Posterior cingulate gyrus (tissue), 11 donors: ENCODE results near the gene GADD45A.
A peak's percentile ranks its signal among the peaks of the same experiment; 100 is the strongest.
"Not testable (repeated sequence)": the region's sequence is repeated elsewhere in the genome, so short reads cannot be mapped to it uniquely, and the experiment has no call there.

Experiments used
- DNase-seq, 10 donors: peaks; one replicate each; pipeline versions ENCODE4 v3.0.0 to v3.0.0-alpha.2; 2020 to 2021; ENCODE audit warnings: mixed read lengths in 3 of 10
- intact Hi-C: fragments of 100-400 bp; cut with DNase I; formaldehyde crosslinking; loops from one replicate; pipeline ENCODE4 v1.15.1; 2023

The GADD45A gene

GRCh38 chr1:67716800-67717199, 31.8 kb downstream of the GADD45A start:
- no peak for DNase-seq
- intact Hi-C loops = no loop called here

GRCh38 chr1:67717876-67718275, 32.9 kb downstream of the GADD45A start:
- no peak for DNase-seq
- intact Hi-C loops = no loop called here

DNA sequence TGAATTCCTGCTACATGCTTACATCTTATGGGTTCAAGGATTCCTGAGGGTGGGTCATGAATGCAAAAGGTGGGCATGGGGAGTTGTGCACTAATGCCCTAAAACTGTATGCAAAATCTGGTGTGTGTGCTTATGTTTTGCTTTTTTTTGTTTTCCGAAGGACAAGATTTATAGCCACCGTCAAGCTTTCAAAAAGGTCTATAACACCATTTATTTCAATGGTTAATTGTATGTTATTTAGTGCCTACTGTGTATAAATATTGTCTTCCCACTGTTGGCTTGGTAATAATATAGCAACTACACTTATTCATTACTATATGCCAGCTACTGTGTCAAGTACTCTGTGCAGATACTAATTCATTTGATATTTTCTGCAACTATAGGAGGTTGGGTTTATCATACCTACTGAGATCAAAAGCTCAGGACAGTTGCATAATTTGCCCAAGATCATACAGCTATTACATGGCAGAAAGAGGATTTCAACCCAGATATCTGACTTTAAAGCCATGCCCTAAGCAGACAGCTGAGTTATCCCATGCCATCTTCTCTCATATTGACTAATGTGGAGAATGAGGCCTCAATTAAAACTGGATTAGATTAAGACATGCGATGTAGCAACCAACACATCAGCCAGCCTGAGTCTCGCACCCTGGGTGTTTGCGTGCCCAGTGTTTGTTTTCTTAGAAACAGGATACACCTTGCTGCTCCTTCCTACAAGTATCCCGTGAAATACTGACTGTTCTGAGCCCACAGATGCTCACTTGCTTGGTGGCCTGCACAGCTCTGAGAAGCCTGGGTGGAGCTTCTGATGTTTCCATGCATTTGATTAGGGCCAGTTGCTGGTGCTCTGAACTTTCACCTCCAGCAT, 34.6 kb downstream of the GADD45A start:
- intact Hi-C loops = no loop called here
- no peak for DNase-seq

DNA sequence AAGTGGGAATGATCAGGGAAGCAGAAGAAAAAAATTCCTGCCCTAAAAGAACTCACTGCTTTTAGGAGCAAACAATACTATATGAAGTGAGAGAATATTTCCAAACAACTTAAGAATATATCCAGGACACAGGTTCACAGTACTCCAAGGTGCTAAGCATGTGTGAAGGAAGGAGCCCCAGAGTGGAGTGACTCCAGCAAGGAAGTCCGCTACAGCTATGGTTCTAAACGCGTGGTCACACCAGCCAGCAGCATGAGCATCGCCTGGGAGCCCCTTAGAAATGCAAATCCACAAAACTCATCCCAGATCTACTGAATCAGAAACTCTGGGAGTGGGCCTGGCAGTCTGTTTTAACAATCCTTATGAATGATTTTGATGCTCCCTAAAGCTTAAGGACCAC, 36.1 kb downstream of the GADD45A start:
- DNase-seq = no peak
- intact Hi-C loops = no loop called here

GRCh38 chr1:67721650-67722291, 36.8 kb downstream of the GADD45A start:
- no peak for DNase-seq

GRCh38 chr1:67722292-67722944, 37.4 kb downstream of the GADD45A start:
- intact Hi-C loops = no loop called here
- no peak for DNase-seq

More at GRCh38 chr1:67721650-67722291, 36.8 kb downstream of the GADD45A start:
- intact Hi-C loops = no loop called here

DNA sequence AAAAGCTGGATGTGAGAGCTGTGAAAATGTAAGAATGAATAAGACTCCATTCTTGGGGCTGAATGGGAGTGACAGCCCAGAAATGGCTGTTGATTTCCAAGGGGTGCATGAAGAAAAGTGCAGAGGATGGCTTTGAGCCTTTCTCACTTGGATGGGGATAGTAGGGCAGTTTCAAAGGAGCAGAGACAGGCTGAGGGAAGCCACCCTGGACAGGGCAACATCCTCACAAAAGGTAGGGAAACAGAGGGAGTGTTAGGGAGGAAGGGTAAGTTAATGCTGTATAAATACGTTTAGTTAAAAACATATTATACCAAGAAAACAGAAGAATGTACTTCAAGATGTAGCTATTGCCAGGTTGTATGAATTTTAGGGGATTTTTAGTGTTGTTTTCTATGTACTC, 38.1 kb downstream of the GADD45A start:
- no peak for DNase-seq
- intact Hi-C loops = no loop called here

GRCh38 chr1:67723620-67724019, 38.6 kb downstream of the GADD45A start:
- intact Hi-C loops = no loop called here
- DNase-seq = no peak

DNA sequence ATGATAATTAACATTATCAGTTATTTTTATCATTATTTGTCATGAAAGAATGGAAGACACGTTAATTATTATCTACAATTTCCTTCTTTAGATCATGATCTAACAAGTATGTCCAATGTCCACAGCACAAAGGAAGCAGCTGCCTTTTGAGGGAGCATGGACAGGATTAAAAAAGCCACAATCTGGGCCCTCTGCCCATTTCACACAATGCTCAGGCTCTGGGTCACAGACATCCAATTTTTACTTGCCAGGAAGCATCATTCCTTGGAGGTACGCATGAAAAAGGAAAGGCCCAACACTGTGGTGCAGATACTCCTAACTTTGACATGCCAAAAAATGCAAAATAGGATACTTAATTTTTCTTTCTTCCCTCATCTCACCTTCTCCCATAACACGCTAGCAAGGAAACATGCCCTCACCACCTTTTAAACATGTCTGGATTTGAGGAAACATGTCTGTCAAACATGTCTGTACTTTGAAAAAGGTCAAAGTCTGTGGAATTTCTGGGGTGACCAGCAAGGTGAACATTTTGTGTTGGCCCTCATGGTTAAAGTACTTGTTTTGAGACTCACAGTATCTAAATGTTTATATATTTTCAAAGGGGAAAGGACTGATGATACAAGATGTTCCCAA, 40.0 kb downstream of the GADD45A start:
- DNase-seq = no peak
- intact Hi-C loops = no loop called here

GRCh38 chr1:67726224-67726623, 41.2 kb downstream of the GADD45A start:
- no peak for DNase-seq
- intact Hi-C loops = no loop called here

DNA sequence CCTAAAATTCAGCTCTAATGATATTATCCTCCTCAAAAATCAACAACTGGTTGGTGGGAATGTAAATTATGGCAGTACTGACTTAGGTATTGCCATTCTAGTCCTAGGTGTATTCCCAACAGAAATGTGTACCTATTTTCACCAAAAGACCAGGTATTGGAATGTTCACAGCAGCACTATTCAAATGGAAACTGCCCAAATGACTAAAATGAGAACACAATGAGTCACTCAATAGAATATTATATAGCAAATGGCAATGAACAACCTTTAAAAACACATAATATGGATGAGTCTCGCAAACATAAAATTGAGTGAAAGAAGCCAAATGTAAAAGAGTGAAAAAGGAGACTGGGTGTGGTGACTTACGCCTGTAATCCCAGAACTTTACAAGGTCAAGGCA, 44.9 kb downstream of the GADD45A start:
- intact Hi-C loops = no loop called here
- DNase-seq = no peak

GRCh38 chr1:67730312-67730711, 45.3 kb downstream of the GADD45A start:
- intact Hi-C loops, DNase-seq: not testable (repeated sequence)

GRCh38 chr1:67731322-67731721, 46.3 kb downstream of the GADD45A start:
- DNase-seq = no peak
- intact Hi-C loops = no loop called here

DNA sequence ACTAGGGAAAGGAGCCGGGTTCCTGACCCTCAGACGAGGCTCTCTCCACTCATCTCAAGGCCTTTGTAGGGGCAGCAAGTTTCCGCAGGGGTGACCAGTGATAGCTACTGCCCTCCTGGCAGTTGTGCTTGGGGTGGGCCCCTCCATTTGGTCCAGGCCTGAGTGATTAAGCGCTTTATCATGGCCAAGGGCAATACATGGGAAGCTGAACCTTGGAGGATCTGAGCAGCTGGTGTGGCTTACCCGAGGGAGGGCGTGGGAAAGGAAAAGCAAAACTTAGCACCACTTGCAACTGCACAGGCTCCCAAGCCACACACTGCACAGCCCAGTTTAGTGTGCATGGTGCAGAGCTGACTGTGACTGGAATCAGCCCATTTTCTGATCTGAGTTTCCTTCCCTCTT, 47.8 kb downstream of the GADD45A start:
- DNase-seq = no peak
- intact Hi-C loops = no loop called here

GRCh38 chr1:67733681-67734322, 48.8 kb downstream of the GADD45A start:
- intact Hi-C loops = no loop called here
- DNase-seq = no peak

DNA sequence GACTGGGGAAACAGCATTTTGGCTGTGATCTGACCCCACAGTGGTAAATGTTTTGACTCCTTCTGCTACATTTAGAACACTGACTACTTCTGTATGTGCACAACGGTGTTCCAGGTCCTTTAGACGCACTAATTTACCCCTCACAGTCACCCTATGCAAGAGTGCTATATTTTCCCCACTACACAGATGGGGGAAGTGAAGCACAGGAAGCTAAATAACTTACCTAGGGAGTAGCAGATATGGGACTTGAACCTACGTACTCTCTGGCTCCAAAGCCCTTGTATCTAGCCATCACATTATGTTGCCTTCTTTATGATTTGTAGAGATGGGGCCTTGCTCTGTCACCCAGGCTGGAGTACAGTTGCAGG, 49.3 kb downstream of the GADD45A start:
- intact Hi-C loops = no loop called here
- DNase-seq = no peak

GRCh38 chr1:67735206-67735605, 50.2 kb downstream of the GADD45A start:
- no peak for DNase-seq
- intact Hi-C loops = no loop called here

- intact Hi-C loops = no loop called here
- peak; percentile 27 to 93 (median 61) for DNase-seq
These were observed 51.0 kb downstream of the GADD45A start for GRCh38 chr1:67735806-67736627.

DNA sequence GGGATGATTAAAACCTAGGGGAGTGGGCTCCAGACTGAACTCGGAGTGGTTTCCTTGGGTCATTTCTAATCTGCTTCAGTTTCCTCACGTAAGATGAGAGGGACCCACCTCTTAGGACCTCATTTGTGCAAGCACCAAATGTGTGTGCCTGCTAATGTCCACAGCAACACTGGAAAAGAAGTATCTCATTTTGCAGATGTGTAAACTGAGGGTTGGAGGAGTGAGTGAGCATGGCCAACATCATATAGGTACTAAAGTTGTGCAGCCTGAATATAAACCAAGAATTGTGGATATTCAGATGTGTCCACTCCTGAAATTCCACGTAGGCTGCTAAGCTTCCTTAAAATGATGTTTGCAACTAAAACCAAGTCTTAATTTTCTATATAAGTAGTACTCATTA, 51.7 kb downstream of the GADD45A start:
- no peak for DNase-seq
- intact Hi-C loops = no loop called here

DNA sequence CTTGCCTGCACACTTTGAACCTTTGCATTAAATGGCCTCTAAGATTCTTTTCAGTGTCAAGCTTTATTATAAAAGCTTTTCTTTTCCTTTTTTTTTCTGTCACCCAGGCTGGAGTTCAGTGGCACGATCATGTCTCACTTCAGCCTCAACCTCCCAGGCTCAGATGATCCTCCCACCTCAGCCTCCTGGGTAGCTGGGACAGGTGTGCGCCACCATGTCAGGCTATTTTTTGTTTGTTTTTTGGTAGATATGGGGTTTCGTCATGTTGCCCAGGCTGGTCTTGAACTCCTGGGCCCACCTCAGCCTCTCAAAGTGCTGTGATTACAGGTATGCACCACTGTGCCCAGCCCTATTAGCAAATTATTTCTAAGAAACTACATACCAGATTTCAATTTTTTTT, 52.9 kb downstream of the GADD45A start:
- DNase-seq = no peak
- intact Hi-C loops = no loop called here
